ENCODE measurements around the gene TMEM239.

- no peak for TF ChIP-seq CTCF (conservative IDR thresholded peaks at IDR 0.05)
- no peak for TF ChIP-seq EZH2 (IDR thresholded peaks at IDR 0.05; ENCODE audit: low read depth)
These were observed 18.4 kb downstream of the TMEM239 start for GRCh38 chr20:2834401-2835110.
